ENCODE results near the gene DCC. TPM values are rescaled to one million over a fixed set of nuclear protein-coding genes. Genes with fewer than 3 reads are reported as not detected.

Gene DCC
- total and polyA plus RNA-seq, 2 donors (not counting 1 experiment from before 2014, with no cell fraction given): not detected

GRCh38 chr18:53490019-53490418 is 1150.0 kb downstream of the DCC start:
- no peaks in the 10 kb centered on the region for H3K79me2 ChIP-seq (ENCODE audit: control insufficient read depth, insufficient read depth, low read length)
- no peak overlapping the region for H3K4me2 ChIP-seq (replicated peaks; ENCODE audit: low read depth, low read length, poor library complexity, severe bottlenecking)
- ChIA-PET CTCF (no interaction called here), POLR2A (no interaction called here)
- DNase-seq (no peak), ATAC-seq (ENCODE audit: low read depth) (no peak)
- no peaks in the 10 kb centered on the region for H3K27me3 ChIP-seq (replicated peaks in 1 of 4; ENCODE audit: control extremely low read depth in 1 of 4, control insufficient read depth in 3 of 4, insufficient read depth in 4 of 4, low read length in 3 of 4)
- H3K27ac ChIP-seq (ENCODE audit: low read length in 2 of 2): no peak overlapping the region
- Mint-ChIP-seq H3K9me3 (ENCODE audit: insufficient read depth) (no peaks in the 10 kb centered on the region), H3K27ac (no peak overlapping the region), H3K4me3 (no peak overlapping the region), H3K27me3 (no peaks in the 10 kb centered on the region), H3K4me1 (no peaks in the 10 kb centered on the region)
- intact Hi-C loops (cut with micrococcal nuclease): no loop called here
- H3K9ac ChIP-seq (ENCODE audit: low read length): no peak overlapping the region
- H4K20me1 ChIP-seq (ENCODE audit: control insufficient read depth, insufficient read depth, low read length, poor library complexity, severe bottlenecking): no peaks in the 10 kb centered on the region
- no peaks in the 10 kb centered on the region for H3K9me3 ChIP-seq (ENCODE audit: control extremely low read depth in 1 of 3, control insufficient read depth in 2 of 3, insufficient read depth in 1 of 3, low read length in 2 of 3)
- no peak overlapping the region for H3K4me3 ChIP-seq (ENCODE audit: control extremely low read depth in 1 of 5, extremely low read depth in 1 of 5, insufficient read depth in 1 of 5, low read depth in 2 of 5, low read length in 4 of 5)
- no peaks in the 10 kb centered on the region for H3K4me1 ChIP-seq (ENCODE audit: control insufficient read depth in 2 of 2, insufficient read depth in 2 of 2, low read length in 2 of 2)
- no peak overlapping the region for H2AFZ ChIP-seq (ENCODE audit: insufficient read depth, low read depth, low read length, poor library complexity, severe bottlenecking)
- no peaks in the 10 kb centered on the region for H3K36me3 ChIP-seq (replicated peaks in 1 of 2; ENCODE audit: control extremely low read depth in 1 of 2, control insufficient read depth in 1 of 2, extremely low read depth in 1 of 2, insufficient read depth in 2 of 2, low read length in 1 of 2)
- no CpG with 5 or more reads among the region's 2 CpGs for WGBS (ENCODE audit: insufficient coverage)
- no peak for TF ChIP-seq EZH2 (IDR thresholded peaks at IDR 0.05; ENCODE audit: borderline replicate concordance, insufficient read depth, low read depth, low read length, poor library complexity, severe bottlenecking)
- TF ChIP-seq, protein P1, sequence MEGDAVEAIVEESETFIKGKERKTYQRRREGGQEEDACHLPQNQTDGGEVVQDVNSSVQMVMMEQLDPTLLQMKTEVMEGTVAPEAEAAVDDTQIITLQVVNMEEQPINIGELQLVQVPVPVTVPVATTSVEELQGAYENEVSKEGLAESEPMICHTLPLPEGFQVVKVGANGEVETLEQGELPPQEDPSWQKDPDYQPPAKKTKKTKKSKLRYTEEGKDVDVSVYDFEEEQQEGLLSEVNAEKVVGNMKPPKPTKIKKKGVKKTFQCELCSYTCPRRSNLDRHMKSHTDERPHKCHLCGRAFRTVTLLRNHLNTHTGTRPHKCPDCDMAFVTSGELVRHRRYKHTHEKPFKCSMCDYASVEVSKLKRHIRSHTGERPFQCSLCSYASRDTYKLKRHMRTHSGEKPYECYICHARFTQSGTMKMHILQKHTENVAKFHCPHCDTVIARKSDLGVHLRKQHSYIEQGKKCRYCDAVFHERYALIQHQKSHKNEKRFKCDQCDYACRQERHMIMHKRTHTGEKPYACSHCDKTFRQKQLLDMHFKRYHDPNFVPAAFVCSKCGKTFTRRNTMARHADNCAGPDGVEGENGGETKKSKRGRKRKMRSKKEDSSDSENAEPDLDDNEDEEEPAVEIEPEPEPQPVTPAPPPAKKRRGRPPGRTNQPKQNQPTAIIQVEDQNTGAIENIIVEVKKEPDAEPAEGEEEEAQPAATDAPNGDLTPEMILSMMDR (IDR thresholded peaks at IDR 0.05): no peak

DNA sequence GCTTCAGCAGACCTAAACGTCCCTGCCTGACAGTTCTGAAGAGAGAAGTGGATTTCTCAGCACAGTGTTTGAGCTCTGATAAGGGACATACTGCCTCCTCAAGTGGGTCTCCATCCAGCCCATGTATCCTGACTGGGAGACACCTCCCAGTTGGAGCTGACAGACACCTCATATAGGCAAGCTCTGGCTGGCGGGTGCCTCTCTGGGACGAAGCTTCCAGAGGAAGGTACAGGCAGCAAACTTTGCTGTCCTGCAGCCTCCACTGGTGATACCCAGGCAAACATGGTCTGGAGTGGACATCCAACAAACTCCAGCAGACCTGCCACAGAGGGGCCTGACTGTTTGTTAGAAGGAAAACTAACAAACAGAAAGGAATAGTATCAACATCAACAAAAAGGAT is 1156.0 kb downstream of the DCC start:
- DNase-seq (no peak), ATAC-seq (ENCODE audit: low read depth) (no peak)
- no peak overlapping the region for H3K4me2 ChIP-seq (replicated peaks; ENCODE audit: low read depth, low read length, poor library complexity, severe bottlenecking)
- no peaks in the 10 kb centered on the region for H3K36me3 ChIP-seq (replicated peaks in 1 of 2; ENCODE audit: control extremely low read depth in 1 of 2, control insufficient read depth in 1 of 2, extremely low read depth in 1 of 2, insufficient read depth in 2 of 2, low read length in 1 of 2)
- ChIA-PET POLR2A (no interaction called here), CTCF (no interaction called here)
- no peak overlapping the region for H3K4me3 Mint-ChIP-seq
- H3K4me1 Mint-ChIP-seq: no peaks in the 10 kb centered on the region
- H3K4me1 ChIP-seq (ENCODE audit: control insufficient read depth in 2 of 2, insufficient read depth in 2 of 2, low read length in 2 of 2): no peaks in the 10 kb centered on the region
- H3K9ac ChIP-seq (ENCODE audit: low read length): no peak overlapping the region
- H3K9me3 Mint-ChIP-seq (ENCODE audit: insufficient read depth): peaks cover 4% of the 10 kb centered on the region
- H3K27ac Mint-ChIP-seq: no peak overlapping the region
- no peaks in the 10 kb centered on the region for H3K79me2 ChIP-seq (ENCODE audit: control insufficient read depth, insufficient read depth, low read length)
- WGBS (ENCODE audit: insufficient coverage): 72% methylated on average over 3 of the region's 3 CpGs
- no peak overlapping the region for H3K27ac ChIP-seq (ENCODE audit: low read length in 2 of 2)
- H3K27me3 ChIP-seq (replicated peaks in 1 of 4; ENCODE audit: control extremely low read depth in 1 of 4, control insufficient read depth in 3 of 4, insufficient read depth in 4 of 4, low read length in 3 of 4): no peaks in the 10 kb centered on the region
- intact Hi-C loops (cut with micrococcal nuclease): no loop called here
- no peaks in the 10 kb centered on the region for H3K27me3 Mint-ChIP-seq
- H2AFZ ChIP-seq (ENCODE audit: insufficient read depth, low read depth, low read length, poor library complexity, severe bottlenecking): no peak overlapping the region
- no peak overlapping the region for H3K4me3 ChIP-seq (ENCODE audit: control extremely low read depth in 1 of 5, extremely low read depth in 1 of 5, insufficient read depth in 1 of 5, low read depth in 2 of 5, low read length in 4 of 5)
- H3K9me3 ChIP-seq (ENCODE audit: control extremely low read depth in 1 of 3, control insufficient read depth in 2 of 3, insufficient read depth in 1 of 3, low read length in 2 of 3): no peaks in the 10 kb centered on the region
- TF ChIP-seq, protein P1 (IDR thresholded peaks at IDR 0.05): no peak
- no peak for TF ChIP-seq EZH2 (IDR thresholded peaks at IDR 0.05; ENCODE audit: borderline replicate concordance, insufficient read depth, low read depth, low read length, poor library complexity, severe bottlenecking)
- H4K20me1 ChIP-seq (ENCODE audit: control insufficient read depth, insufficient read depth, low read length, poor library complexity, severe bottlenecking): no peaks in the 10 kb centered on the region

All from B cell (primary cell).